GM12873 (cell line): ENCODE measurements around the gene METTL23.

ENCODE experiments used
- TF ChIP-seq, protein P1 (sequence below): IDR thresholded peaks from 2 replicates; pipeline ENCODE4 v1.5.1; 2012; ENCODE audit warnings: low read depth, mild to moderate bottlenecking, moderate library complexity, low read length, control low read depth; ENCODE audit not compliant: insufficient read depth; ENCODE audit errors: missing control alignments

Gene METTL23

DNA sequence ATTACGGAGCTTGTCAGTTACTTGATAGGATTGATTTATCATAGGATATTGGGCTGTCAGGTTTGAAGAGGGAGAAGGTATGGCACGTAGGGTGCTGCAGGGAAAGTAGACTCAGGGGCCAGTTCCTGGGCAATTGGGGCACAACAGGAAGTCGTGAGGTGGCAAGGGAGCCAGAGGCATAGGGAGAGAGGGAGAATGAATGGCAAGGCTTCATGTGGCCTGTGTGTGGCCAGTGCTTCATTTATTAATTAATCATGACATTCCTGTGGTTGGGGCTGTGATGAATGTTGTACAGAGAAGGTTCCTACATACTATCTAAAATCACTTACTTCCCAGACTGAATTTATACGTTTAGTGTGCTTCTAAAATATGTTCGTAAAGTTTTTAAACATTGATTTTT is 30.6 kb downstream of the METTL23 start:
- TF ChIP-seq, protein P1, sequence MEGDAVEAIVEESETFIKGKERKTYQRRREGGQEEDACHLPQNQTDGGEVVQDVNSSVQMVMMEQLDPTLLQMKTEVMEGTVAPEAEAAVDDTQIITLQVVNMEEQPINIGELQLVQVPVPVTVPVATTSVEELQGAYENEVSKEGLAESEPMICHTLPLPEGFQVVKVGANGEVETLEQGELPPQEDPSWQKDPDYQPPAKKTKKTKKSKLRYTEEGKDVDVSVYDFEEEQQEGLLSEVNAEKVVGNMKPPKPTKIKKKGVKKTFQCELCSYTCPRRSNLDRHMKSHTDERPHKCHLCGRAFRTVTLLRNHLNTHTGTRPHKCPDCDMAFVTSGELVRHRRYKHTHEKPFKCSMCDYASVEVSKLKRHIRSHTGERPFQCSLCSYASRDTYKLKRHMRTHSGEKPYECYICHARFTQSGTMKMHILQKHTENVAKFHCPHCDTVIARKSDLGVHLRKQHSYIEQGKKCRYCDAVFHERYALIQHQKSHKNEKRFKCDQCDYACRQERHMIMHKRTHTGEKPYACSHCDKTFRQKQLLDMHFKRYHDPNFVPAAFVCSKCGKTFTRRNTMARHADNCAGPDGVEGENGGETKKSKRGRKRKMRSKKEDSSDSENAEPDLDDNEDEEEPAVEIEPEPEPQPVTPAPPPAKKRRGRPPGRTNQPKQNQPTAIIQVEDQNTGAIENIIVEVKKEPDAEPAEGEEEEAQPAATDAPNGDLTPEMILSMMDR = no peak

DNA sequence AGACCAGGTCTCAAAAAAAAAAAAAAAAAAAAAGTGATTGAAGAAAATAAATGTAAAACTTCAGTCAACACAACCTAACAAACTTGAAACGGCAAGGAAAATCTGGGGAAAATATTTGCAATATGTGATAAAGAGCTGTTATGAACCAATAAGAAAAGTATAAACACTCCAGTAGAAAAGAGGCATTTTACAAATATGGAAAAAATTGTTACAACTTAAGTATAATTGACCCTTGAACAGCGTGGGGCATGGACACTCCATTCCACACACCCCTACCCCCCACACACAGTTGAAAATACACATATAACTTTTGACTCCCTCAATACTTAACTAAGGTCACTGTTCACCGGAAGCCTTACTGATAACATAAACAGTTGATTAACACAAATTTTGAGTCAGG is 31.9 kb downstream of the METTL23 start:
- TF ChIP-seq, protein P1 = no peak

DNA sequence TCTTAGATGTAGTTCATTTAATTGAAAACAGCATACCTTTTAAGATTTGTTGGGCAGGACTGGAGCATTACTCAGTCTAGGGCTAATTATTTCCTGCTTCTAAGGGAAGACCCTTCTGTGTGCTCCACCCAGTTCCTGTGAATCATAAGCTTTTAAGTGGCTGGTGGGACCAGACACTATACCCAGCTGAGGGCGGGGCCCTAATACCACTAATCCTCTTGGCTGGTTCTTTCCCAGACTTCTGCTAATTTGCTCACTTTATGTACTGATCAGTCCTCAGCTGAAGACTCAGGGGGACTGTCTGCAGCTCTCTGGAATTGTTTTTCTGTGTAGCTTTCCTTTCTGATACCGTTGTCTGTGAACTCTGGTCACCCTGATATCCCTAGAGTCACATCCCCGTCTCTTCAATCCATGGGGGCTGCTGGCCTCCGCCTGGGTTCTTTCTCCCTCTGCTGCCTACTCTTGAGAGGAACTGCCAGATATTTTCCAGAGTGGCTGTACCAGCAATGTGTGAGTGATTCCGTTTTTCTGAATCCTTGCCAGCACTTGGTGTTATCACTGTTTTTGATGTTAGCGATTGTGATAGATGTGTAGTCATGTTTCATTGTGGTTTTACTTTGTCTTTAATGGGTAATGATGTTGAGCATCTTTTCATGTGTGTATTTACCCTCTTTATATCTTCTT is 46.3 kb downstream of the METTL23 start:
- TF ChIP-seq, protein P1 = no peak

DNA sequence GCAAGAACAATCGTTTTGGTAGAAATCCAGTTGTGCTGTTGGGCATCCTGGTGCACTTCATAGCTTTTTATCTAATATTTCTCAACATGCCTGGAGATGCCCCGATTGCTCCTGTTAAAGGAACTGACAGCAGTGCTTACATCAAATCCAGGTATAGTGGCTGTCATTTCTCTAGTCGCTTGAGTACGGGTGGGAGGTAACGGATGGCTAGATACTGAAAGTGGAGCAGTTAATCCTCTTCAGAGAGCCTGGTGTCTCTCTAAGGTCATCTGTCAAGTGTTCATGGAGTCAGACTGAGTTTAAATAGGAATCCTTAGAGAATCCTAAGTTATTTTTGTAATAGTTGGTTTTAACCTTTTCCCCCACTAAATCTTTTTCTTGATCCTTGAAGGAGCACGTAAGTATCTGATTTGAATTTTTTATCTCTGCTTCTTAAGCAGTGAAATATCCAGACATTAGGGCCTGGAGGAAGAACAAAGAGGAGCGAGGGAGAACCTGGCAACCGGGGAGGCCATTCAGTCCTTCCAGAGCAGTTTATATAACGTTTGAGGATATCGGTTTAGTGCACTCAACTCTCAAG is 48.5 kb downstream of the METTL23 start:
- TF ChIP-seq, protein P1 = no peak

DNA sequence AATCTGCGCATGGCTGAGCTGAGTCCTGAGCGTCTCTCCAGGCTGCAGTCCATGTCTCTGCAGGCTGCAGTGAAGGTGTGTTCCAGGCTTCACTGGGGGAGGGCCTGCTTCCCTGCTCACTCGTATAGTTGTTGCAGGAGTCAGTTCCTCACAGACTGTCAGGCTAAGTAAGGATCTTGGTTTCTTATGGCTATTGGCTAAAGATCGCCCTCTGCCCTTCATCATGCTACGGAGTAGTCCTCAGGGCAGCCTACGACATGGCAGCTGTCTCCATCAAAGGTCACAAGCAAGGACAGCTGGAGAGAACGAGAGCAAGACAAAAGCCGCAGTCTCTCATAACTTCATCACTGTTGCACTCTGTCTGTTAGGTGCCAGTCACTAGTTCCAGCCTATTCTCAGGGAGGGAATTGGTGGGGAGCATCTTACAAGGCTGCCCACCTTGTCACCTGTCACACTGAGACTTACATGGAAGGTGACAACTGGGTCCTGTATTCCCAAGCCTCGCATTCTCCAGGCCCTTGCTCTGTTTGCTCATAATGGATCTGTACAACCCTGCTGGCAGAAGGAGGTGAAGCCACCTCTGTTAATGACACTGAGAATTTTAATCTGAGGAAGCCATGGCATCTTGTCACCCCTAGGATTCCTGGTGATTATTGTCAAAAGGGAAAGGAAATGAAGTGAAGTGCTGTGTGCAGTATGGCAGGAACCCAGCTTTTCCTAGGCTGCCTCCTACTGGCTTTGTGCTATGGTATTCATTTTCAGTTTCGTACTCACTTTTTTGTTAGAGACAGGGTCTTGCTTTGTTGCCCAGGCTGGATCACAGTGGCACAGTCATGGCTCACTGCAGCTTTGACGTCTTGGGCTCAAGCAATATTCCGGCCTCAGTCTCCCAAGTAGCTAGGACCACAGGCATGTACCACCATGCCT is 54.7 kb downstream of the METTL23 start:
- TF ChIP-seq, protein P1 = peak; percentile 23

DNA sequence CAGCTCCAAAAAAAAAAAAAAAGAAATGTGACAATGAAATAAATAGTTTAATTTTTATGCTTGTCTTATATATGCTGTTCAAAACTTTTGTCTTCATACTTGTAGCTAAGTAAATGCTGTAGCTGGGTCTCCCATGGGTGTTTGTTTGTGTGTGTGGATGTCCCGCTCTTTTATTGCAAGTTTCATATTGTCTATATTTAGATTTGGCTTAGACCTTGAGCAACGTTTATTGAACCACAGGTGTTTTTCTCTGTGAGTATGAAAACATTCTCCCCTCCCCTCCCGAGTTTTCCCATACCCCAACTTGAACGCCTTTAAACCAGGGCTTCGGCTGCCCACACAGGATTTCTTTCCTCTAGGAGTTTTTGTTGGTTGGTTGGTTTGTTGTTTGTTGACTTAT is 56.5 kb downstream of the METTL23 start:
- TF ChIP-seq, protein P1 = no peak
